Measurements from ENCODE around the gene SEMA4B.
"Not testable (repeated sequence)": the region's sequence is repeated elsewhere in the genome, so short reads cannot be mapped to it uniquely, and the experiment has no call there.

Gene SEMA4B

DNA sequence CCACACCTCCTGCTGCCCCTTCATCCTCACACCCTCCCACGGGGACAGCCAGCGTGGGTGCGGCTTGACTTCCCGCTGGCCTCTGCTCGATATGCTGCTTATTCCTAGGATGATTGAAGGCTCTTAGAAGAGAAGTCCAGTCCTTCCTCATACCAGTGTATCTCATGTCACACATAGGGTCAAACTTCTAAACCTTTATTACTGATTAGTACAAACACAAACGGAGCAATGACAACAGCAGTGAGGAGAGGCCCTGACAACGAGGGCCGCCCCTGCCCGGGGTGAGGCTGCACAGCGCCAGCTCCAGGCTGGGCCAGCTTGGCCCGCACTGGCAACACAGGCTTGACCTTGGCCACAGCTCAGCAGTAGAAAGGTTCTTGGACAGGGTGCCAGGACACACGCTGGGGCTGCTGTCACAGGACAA is 29.0 kb downstream of the SEMA4B start:
- no peak for DNase-seq

GRCh38 chr15:90230610-90231009 is 29.5 kb downstream of the SEMA4B start:
- DNase-seq, result no peak

- DNase-seq, result no peak
Measured at GRCh38 chr15:90231028-90232017, 30.2 kb downstream of the SEMA4B start.

DNA sequence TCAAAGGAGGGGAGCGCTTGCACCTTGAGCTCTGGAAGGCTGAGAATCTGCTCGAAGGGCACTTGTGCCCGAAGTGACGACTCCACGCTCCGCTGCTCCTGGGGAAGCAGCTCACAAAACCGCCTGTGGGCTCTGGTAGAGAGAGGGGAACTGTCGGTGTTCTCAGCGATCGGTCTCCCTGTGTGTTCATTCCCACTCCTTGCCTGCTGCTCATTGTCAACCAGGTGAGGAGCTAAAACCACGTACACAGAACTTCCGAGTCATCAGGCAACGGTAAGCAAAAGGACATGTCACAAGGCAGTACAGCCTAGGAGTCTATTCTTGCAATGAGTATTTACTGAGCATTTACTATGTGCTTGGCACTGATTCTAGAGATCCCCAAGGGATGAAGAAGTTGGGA is 31.1 kb downstream of the SEMA4B start:
- DNase-seq, result no peak

DNA sequence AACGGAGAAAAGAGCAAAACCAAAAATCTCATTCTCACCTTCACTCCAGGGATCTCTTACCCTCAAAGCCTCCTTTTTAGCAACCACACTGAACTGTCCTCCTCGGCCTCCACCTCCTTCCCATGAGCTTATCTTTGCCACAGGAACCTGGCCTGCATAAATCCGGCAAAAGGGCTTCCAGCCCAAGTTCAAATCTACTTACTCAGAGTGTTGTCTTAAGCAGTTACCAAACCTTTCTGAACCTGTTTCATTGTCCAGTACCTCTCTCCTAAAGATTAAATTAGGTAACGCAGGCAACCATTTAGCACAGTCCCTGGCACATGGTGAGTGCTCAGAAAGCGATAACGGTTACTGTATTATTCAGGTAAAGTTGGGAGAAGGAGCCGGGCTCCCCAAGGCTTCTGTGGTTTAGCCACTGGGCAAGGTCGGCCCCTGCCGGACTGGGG is 31.8 kb downstream of the SEMA4B start:
- no peak for DNase-seq

GRCh38 chr15:90233387-90234095 is 32.4 kb downstream of the SEMA4B start, which contains the start of gene CIB1:
Gene CIB1 (minus strand): TSS chr15:90233941. CDS start chr15:90233885, 56 bp downstream.
- DNase-seq, result peak; percentile 97

DNA sequence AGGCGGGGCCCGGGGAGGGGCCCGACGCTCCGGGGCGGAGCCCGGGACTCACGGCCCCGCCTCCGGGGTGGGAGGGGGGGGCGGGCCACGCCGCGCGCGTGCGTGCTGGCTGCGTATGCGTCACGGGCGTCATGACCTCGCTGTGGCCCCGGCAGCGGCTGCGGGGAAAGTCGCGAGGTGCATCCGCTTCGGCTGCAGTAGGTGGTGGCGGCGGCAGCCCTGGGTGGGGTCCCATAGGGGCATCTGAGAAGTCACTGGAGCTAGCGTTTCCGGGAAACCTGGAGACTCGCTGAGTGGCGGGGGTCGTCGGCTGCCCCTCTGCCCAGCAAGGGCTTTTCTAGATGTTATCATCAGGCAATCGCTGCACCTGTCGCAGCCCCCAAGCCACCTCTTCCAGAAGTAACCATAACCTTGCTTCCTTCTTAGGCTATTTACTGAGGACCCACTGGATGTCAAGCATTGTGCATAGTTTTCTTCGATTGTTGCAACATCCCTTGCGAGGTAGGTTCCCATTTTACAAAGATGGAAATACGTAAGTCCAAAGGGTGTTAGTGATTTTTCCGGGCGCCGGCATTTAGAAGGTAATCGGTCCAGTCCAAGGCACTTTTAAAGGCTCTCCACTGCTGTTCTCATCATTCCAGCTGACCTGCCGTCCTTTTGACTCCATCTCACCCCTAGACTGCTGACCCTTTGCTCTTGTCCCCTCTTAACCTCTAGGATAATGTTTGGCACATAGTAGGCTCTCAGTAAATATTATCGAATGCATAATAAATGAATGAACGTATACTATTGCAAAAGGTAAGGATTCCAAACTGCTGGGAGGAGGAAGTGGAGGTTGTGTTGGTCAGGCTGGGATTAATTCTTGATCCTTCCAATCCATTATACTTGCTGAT is 33.2 kb downstream of the SEMA4B start, which contains the start of gene GDPGP1:
TSS of gene GDPGP1 (plus strand) at position 114 of the 893 bp plus-strand sequence. CDS start 6,700 bp downstream, outside the sequence.
- peak; percentile 15 for DNase-seq

DNA sequence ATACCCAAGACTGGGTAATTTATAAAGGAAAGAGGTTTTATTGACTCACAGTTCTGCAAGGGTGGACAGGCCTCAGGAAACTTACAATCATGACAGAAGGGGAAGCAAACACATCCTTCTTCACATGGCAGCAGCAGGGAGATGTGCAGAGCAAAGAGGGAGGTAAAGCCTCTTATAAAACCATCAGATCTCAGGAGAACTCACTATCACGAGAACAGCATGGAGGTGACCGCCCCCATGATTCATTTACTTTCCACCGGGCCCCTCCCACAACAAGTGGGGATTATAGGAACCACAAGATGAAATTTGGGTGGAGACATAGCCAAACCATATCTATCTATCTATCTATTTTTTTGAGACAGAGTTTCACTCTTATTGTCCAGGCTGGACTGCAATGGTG is 38.2 kb downstream of the SEMA4B start:
- DNase-seq, result no peak

DNA sequence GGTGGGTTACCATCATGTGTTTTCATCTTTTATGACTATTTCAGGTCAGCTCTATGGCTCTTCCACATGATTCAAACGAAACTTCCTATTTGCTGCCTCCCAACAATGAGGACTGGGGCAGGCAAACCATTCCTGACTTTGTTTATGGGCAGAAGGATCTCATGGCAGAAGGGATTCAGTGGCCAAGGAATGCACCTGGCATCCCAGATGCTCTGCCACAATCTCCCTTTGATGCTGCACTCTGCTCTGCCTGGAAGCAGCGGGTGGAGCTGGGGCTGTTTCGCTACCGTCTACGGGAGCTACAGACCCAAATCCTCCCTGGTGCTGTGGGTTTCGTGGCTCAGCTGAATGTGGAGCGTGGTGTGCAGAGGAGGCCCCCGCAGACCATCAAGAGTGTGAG is 39.7 kb downstream of the SEMA4B start:
- DNase-seq, result no peak

- DNase-seq, result peak; percentile 0
Measured at GRCh38 chr15:90241343-90242192, 40.4 kb downstream of the SEMA4B start.

DNA sequence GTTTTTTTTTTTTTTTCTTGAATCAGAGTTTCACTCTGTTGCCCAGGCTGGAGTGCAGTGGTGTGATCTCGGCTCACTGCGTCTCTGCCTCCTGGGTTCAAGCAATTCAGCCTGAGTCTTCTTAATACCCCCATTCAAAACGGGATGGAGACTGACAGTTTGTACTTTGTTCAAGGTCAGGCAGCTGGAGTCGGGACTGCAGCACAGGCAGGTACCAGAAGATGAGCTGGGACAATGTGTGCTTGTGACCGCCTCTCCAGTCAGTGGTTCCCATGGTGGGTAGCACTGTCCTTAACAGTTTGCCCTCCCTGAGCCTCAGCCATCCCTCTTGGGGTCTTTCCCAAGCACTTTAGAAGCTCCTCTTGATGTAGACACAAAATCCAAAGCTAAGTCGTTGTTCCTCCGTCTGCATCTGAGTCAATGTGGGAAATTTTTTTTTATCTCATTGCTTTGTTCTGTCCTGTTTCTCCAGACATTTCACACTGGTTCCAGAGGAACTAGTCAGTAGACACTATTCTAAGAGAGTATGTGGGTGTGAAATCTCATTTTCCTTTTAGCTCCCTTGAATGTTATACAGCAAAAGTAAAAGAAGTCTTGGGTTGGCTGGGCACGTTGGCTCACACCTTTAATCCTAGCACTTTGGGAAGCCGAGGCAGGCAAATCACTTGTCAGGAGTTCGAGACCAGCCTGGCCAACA is 43.0 kb downstream of the SEMA4B start:
- no peak for DNase-seq

GRCh38 chr15:90248789-90249202 is 47.7 kb downstream of the SEMA4B start:
- no peak for DNase-seq

GRCh38 chr15:90249203-90249863 is 48.2 kb downstream of the SEMA4B start, which contains the start of gene TTLL13:
Gene TTLL13 (plus strand): TSS chr15:90249556. CDS start chr15:90250631, 1,075 bp downstream.
- DNase-seq, result peak; percentile 85

DNA sequence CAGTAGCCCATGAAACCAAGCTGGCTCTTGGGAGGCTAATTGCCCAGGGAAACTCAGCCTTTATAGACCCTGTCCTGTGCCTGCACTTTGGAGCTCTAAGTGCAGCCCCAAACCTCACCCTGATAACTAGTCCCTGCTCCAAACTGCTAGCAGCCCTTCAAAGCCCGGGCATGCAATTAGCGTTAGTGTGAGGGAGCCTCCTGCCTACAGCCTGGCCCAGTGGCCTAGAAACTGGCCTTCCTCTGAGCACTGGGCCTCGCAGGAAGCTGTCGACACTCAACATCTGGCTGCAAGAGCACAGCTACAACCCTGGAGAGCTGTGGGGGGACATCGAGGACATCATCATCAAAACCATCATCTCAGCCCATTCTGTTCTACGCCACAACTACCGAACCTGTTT is 56.6 kb downstream of the SEMA4B start:
- no peak for DNase-seq

- no peak for DNase-seq
Measured at GRCh38 chr15:90259524-90259923, 58.4 kb downstream of the SEMA4B start.

DNA sequence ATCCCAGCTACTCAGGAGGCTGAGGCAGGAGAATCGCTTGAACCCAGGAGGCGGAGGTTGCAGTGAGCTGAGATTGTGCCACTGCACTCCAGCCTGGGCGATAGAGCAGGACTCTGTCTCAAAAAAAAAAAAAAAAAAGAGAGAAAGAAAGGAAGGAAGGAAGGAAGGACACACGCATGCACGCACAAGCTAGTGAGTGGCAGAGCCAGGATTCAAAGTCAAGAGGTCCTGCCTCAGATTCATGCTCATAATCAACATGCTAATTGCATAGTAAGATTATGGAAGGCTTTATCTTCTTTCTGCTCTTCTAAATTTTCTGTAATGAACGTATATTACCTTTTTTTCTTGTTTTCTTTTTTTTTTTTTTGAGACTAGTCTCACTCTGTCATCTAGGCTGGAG is 59.6 kb downstream of the SEMA4B start:
- DNase-seq, result not testable (repeated sequence)

- peak; percentile 92 for DNase-seq
Measured at GRCh38 chr15:90261811-90262210, 60.7 kb downstream of the SEMA4B start.

DNA sequence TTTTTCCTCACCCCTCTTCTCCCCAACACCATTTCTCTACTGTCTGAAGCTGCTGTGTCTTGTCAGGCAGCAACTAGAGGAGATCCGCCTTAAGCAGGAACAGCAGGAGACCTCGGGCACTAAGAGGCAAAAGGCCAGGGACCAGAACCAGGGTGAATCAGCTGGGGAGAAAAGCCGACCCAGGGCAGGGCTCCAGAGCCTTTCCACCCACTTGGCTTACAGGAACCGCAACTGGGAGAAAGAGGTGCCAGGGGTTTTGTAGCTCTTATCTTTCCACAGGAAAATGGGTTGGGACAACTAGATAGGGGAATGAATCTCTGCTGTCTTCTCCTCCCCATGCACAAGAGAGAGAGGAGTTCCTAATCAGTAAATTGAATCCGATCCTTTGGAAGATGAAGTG is 61.3 kb downstream of the SEMA4B start:
- peak; percentile 69 for DNase-seq

GRCh38 chr15:90264671-90265070 is 63.5 kb downstream of the SEMA4B start:
- DNase-seq, result no peak
